ENCODE results near the gene NFKBIL1.
"Not testable (repeated sequence)": the region's sequence is repeated elsewhere in the genome, so short reads cannot be mapped to it uniquely, and the experiment has no call there.

The NFKBIL1 gene

DNA sequence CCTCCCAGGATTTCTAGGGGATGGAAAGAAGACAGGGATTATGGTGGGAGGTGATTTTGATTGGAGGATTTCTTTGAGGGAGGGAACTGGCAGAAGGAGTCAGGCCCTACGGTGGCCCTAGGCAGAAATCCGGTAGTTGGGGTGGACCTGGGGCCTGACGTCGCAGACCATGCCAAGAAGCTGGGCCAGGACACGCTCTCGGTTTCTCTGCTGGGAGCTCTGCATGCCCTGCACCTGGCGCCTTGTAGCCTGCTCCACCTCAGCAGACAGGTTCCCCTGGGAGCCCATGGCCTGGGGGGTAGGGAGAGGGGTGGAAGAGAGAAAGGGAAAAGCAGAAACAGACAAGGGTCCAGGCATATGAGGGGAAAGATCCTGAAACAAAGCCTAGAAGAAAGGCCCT, 2.1 kb upstream of the NFKBIL1 start:
- DNase-seq = no peak
- Mint-ChIP-seq H3K4me1 (ENCODE audit: low read depth) (peaks cover 49% of the 10 kb centered on the region), H3K4me3 (no peak overlapping the region), H3K9me3 (no peaks in the 10 kb centered on the region), H3K27me3 (no peaks in the 10 kb centered on the region), H3K27ac (no peak overlapping the region), H3K36me3 (ENCODE audit: low read depth) (peaks cover 54% of the 10 kb centered on the region)

DNA sequence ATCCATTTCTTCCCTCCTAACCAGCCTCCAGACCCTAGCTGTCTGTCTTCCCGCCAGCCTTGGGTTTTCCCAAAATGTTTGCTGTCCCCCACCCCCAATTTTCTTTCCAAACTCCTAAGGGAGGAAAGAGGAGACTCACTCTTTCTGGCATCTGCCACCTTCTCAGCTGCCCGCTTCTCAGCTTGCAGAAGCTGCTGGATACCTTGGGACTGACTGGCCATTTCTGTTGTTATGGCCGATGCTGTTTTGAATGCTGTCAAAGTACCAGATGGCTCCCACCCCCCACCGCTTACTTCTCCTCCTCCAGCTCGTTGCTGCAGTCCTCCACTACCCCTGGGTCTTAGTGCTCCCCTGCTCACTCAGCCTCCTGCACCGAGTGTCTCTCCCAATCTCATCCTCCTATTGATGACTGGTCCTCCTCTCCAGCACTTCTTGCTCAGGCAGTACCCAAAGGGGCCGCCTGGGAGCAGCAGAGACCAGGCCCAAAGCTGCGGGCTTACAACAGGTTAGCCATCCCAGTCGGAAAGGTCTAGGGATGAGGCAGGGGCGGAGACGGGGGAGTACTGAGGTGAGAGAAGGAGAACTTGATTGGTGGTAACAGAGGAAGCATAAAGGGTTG, 960 bp upstream of the NFKBIL1 start, which contains the start of gene ATP6V1G2:
TSS of gene ATP6V1G2 (minus strand) at position 270 of the 619 bp plus-strand sequence. CDS start at position 221, 49 bp downstream.
- Mint-ChIP-seq H3K36me3 (ENCODE audit: low read depth) (peaks cover 52% of the 10 kb centered on the region), H3K4me1 (ENCODE audit: low read depth) (peaks cover 54% of the 10 kb centered on the region), H3K9me3 (no peaks in the 10 kb centered on the region), H3K27me3 (no peaks in the 10 kb centered on the region), H3K4me3 (peak within 1 kb of the TSS; percentile 76), H3K27ac (peak within 1 kb of the TSS; percentile 95)
- DNase-seq = peak; percentile 93

DNA sequence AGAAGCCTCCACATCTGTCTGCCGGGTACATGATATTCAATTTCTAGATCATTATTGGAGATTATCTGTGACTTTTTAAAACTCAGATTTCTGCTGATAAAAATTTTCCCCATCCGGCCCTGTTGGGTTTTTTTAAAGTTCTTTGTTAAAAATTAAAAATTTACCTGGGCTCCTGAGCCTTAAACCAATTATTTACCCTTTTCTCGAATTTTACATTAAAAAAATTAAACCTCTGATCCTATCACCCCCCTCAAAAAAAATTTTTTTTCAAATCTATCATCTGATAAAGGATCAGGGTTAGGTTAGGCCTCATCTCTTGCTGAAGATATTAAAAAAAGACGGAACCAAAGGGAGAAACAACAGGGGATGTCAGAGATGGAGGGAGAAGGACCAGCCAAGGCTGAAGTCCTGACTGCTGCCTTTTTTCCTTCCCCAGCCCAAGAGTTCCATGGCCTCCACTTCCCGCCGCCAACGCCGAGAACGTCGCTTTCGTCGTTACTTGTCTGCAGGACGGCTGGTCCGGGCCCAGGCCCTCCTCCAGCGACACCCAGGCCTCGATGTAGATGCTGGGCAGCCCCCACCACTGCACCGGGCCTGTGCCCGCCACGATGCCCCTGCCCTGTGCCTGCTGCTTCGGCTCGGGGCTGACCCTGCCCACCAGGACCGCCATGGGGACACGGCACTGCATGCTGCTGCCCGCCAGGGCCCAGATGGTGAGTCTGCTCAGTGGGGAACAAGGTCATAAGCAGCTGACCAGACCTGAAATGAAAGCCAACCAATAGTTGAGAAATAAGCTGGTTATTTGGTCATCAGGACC, 527 bp downstream of the NFKBIL1 start:
- Mint-ChIP-seq H3K4me3 (peak overlapping the region; percentile 76), H3K27ac (peak overlapping the region; percentile 95), H3K9me3 (no peaks in the 10 kb centered on the region), H3K27me3 (no peaks in the 10 kb centered on the region), H3K36me3 (ENCODE audit: low read depth) (peaks cover 45% of the 10 kb centered on the region), H3K4me1 (ENCODE audit: low read depth) (peaks cover 56% of the 10 kb centered on the region)
- no peak for DNase-seq

GRCh38 chr6:31548544-31548873, 1.1 kb downstream of the NFKBIL1 start:
- Mint-ChIP-seq H3K4me3 (peak overlapping the region; percentile 76), H3K27ac (peak overlapping the region; percentile 95), H3K9me3 (no peaks in the 10 kb centered on the region), H3K27me3 (no peaks in the 10 kb centered on the region), H3K4me1 (ENCODE audit: low read depth) (peaks cover 54% of the 10 kb centered on the region), H3K36me3 (ENCODE audit: low read depth) (peaks cover 46% of the 10 kb centered on the region)
- DNase-seq = no peak

GRCh38 chr6:31551371-31551770, 4.0 kb downstream of the NFKBIL1 start:
- peak; percentile 76 for DNase-seq
- peaks cover 63% of the 10 kb centered on the region for H3K4me1 Mint-ChIP-seq (ENCODE audit: low read depth)
- peaks cover 62% of the 10 kb centered on the region for H3K36me3 Mint-ChIP-seq (ENCODE audit: low read depth)
- not testable (repeated sequence) for H3K9me3 Mint-ChIP-seq, H3K27me3 Mint-ChIP-seq
- H3K4me3 Mint-ChIP-seq = peak overlapping the region; percentile 60
- peak overlapping the region; percentile 88 for H3K27ac Mint-ChIP-seq

DNA sequence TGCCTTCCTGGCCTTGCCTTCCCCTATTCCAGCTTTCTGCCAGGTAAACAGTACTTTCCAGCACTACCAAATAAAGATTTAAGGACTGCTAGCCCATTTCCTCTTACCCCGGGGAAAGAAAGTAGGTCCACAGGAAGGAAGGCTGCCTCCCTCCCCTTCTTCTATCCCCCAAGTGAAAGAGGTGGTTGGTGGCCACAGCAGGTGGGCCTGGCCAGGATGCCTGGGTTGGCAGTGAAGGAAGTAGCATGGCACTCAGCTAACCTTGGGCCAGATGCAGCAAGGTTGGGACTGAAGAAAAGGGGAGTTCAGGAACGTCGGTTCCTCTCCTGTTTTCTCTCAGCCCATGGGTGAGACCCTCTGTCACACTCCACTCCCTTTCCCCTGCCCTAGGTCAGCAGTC, 8.9 kb downstream of the NFKBIL1 start:
- Mint-ChIP-seq H3K4me1 (ENCODE audit: low read depth) (peaks cover 73% of the 10 kb centered on the region), H3K27me3 (no peaks in the 10 kb centered on the region), H3K27ac (peak overlapping the region; percentile 35), H3K4me3 (no peak overlapping the region), H3K9me3 (no peaks in the 10 kb centered on the region), H3K36me3 (ENCODE audit: low read depth) (peaks cover 76% of the 10 kb centered on the region)
- no peak for DNase-seq

DNA sequence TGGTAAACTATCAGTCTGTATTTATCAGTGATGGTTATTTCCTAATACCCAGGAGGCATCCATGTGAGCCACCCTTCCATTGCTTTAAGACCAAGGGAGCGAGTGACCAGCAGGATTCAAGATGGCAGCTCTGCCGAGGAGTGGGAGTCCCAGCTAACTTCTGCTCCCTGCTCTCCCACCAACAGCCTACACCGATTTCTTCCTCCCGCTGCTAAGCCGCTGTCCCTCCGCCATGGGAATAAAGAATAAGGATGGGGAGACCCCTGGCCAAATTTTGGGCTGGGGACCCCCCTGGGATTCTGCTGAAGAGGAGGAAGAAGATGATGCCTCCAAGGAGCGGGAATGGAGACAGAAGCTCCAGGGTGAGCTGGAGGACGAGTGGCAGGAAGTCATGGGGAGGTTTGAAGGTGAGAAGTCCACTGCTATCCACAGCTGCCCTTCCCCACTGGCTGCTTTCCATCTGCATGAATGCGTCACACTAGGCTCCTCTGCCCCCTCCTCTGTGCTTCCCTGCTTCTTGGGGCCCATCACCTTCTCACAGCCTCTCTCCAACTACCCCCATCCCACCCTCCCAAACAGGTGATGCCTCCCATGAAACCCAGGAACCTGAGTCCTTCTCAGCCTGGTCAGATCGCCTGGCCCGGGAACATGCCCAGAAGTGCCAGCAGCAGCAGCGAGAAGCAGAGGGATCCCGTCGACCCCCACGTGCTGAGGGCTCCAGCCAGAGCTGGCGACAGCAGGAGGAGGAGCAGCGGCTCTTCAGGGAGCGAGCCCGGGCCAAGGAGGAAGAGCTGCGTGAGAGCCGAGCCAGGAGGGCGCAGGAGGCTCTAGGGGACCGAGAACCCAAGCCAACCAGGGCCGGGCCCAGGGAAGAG, 10.3 kb downstream of the NFKBIL1 start:
- peaks cover 77% of the 10 kb centered on the region for H3K4me1 Mint-ChIP-seq (ENCODE audit: low read depth)
- H3K9me3 Mint-ChIP-seq = peaks cover 1% of the 10 kb centered on the region
- H3K27me3 Mint-ChIP-seq = no peaks in the 10 kb centered on the region
- peak overlapping the region; percentile 41 for H3K4me3 Mint-ChIP-seq
- H3K36me3 Mint-ChIP-seq (ENCODE audit: low read depth) = peaks cover 75% of the 10 kb centered on the region
- peak overlapping the region; percentile 92 for H3K27ac Mint-ChIP-seq
- DNase-seq = no peak

DNA sequence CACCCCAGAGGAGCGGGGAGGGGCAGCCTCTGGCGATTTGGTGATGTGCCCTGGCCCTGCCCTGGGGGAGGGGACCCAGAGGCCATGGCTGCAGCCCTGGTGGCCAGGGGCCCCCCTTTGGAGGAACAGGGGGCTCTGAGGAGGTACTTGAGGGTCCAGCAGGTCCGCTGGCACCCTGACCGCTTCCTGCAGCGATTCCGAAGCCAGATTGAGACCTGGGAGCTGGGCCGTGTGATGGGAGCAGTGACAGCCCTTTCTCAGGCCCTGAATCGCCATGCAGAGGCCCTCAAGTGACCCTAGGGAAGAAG, 10.9 kb downstream of the NFKBIL1 start:
- peak overlapping the region; percentile 92 for H3K27ac Mint-ChIP-seq
- peaks cover 82% of the 10 kb centered on the region for H3K4me1 Mint-ChIP-seq (ENCODE audit: low read depth)
- DNase-seq = no peak
- peaks cover 1% of the 10 kb centered on the region for H3K9me3 Mint-ChIP-seq
- peak overlapping the region; percentile 67 for H3K4me3 Mint-ChIP-seq
- no peaks in the 10 kb centered on the region for H3K27me3 Mint-ChIP-seq
- peaks cover 75% of the 10 kb centered on the region for H3K36me3 Mint-ChIP-seq (ENCODE audit: low read depth)

GRCh38 chr6:31558631-31559500, 11.5 kb downstream of the NFKBIL1 start:
- peaks cover 84% of the 10 kb centered on the region for H3K4me1 Mint-ChIP-seq (ENCODE audit: low read depth)
- peak overlapping the region; percentile 67 for H3K4me3 Mint-ChIP-seq
- H3K27me3 Mint-ChIP-seq = no peaks in the 10 kb centered on the region
- H3K27ac Mint-ChIP-seq = peak overlapping the region; percentile 92
- peaks cover 77% of the 10 kb centered on the region for H3K36me3 Mint-ChIP-seq (ENCODE audit: low read depth)
- peak; percentile 83 for DNase-seq
- peaks cover 1% of the 10 kb centered on the region for H3K9me3 Mint-ChIP-seq

- Mint-ChIP-seq H3K4me1 (ENCODE audit: low read depth) (peaks cover 80% of the 10 kb centered on the region), H3K36me3 (ENCODE audit: low read depth) (peaks cover 74% of the 10 kb centered on the region), H3K9me3 (peaks cover 1% of the 10 kb centered on the region), H3K4me3 (peak overlapping the region; percentile 67), H3K27ac (peak overlapping the region; percentile 92), H3K27me3 (no peaks in the 10 kb centered on the region)
- no peak for DNase-seq
Observed at GRCh38 chr6:31559606-31559957, 12.2 kb downstream of the NFKBIL1 start.

GRCh38 chr6:31559958-31560696, 12.7 kb downstream of the NFKBIL1 start:
- H3K36me3 Mint-ChIP-seq (ENCODE audit: low read depth) = peaks cover 75% of the 10 kb centered on the region
- H3K9me3 Mint-ChIP-seq = peaks cover 1% of the 10 kb centered on the region
- no peaks in the 10 kb centered on the region for H3K27me3 Mint-ChIP-seq
- DNase-seq = peak; percentile 69
- peaks cover 81% of the 10 kb centered on the region for H3K4me1 Mint-ChIP-seq (ENCODE audit: low read depth)
- H3K27ac Mint-ChIP-seq = peak overlapping the region; percentile 92
- H3K4me3 Mint-ChIP-seq = peak overlapping the region; percentile 67

DNA sequence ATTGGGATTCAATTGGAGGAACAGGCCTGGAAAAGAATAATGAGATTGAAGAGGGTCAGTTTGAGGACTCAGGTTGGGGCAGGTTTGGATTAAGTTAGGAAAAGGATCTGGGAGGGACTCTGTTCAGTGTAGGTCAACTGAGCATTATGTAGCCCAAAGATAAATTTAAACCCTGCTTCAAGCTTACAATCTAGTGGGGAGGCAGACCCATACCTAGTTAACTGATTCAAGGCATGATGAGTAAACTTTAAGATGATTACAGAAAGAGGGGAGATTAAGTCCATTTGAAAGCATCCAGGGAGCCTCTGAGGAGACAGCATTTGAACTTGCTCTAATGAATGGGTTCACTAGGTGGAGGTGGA, 13.3 kb downstream of the NFKBIL1 start:
- Mint-ChIP-seq H3K27ac (peak overlapping the region; percentile 92), H3K27me3 (no peaks in the 10 kb centered on the region), H3K9me3 (peaks cover 1% of the 10 kb centered on the region), H3K36me3 (ENCODE audit: low read depth) (peaks cover 80% of the 10 kb centered on the region), H3K4me3 (peak overlapping the region; percentile 67), H3K4me1 (ENCODE audit: low read depth) (peaks cover 87% of the 10 kb centered on the region)
- no peak for DNase-seq

DNA sequence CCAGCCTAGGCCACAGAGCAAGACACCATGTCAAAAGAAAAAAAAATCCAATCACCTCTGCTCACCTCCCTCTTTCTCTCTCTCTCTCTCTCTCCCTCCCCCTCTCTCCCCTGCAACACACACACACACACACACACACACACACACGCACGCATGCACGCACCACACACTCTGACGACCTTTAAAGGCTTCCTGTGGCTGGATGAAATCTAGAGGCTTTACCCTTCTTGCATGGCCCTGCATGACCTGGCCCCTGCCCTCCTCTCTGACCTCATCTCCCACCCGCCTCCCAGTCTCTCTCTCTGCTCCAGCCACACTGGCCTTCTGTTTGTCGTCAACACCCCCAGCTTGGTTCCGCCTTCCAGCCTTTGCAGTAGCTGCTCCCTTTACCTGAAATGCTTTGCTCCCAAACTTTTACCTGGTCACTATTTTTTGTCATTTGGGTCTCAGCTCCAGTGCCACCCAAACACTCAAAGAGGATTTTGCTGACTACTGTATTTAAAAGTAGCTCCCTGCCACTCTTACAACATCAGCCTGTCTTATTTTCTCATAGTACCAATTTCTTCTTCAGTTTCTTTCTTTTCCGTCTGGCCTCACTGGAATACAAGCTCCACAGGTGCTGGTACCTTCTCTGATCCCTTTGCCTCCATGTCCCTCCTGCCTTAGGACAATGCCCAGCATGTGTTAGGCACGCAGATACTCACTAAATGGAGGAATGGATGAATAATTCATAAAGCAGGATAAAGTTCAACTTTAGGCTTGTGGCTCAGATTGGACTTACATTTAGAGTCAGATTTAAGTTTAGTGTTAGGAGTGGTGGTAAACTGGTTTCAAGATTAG, 20.3 kb downstream of the NFKBIL1 start:
- Mint-ChIP-seq H3K9me3 (no peaks in the 10 kb centered on the region), H3K4me1 (ENCODE audit: low read depth) (peaks cover 82% of the 10 kb centered on the region), H3K27me3 (no peaks in the 10 kb centered on the region), H3K4me3 (peak overlapping the region; percentile 56), H3K27ac (peak overlapping the region; percentile 91), H3K36me3 (ENCODE audit: low read depth) (peaks cover 32% of the 10 kb centered on the region)
- no peak for DNase-seq

Measured in activated T-cell treated with anti-CD3 and anti-CD28 coated beads, Interleukin-2, amount 50 U/mL, for 24 hours (primary cell).